Stimulated activated CD4-positive, alpha-beta T cell treated with anti-CD3 and anti-CD28 coated beads, Interleukin-1b, Interleukin-23, amount 100 ng/mL, for 48 hours (primary cell): ENCODE measurements around the gene TTC8.
"Not testable (repeated sequence)": the region's sequence is repeated elsewhere in the genome, so short reads cannot be mapped to it uniquely, and the experiment has no call there.

Experiments
- DNase-seq: peaks from one replicate; pipeline ENCODE4 v3.0.0-alpha.2; 2020

The TTC8 gene

GRCh38 chr14:88824314-88825077 is at the start of gene TTC8:
TSS of gene TTC8 (plus strand) at chr14:88824651. CDS start at chr14:88824708, 57 bp downstream.
- DNase-seq, result peak; percentile 83

- no peak for DNase-seq
Observed at GRCh38 chr14:88775532-88775931, 48.9 kb upstream of the TTC8 start.

DNA sequence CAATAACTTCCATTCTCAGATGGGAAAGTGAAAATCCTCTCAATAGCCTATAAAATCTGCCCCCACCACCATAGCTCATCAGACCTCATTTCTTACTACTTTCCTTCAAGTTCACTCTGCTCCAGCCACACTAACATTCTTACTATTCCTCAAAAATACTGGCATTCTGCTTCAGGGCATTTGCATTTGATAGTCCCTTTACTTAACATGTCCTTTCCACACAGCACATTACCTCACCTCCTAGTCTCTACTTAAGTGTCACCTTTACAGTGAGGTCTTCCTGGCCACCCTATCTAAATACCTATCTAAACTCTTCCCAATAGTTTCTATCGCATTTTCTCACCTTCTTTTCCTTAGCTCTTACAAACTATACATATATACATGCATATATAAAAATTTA is 38.5 kb upstream of the TTC8 start:
- no peak for DNase-seq

DNA sequence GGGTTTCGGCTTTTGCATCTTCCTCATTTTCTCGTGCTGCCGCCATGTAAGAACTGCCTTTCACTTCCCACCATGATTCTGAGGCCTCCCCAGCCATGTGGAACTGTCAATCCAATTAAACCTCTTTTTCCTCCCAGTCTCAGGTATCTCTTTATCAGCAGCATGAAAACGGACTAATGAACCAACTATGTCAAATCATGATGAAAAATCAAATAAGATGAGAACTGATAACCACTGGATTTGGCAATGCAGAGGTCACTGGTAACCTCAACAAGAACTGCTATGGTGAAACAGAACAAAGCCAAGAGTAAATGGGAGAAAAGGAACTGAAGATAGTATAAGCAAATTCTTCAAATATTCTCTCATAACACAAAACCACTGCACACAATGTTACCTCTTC is 37.7 kb upstream of the TTC8 start:
- DNase-seq, result no peak

DNA sequence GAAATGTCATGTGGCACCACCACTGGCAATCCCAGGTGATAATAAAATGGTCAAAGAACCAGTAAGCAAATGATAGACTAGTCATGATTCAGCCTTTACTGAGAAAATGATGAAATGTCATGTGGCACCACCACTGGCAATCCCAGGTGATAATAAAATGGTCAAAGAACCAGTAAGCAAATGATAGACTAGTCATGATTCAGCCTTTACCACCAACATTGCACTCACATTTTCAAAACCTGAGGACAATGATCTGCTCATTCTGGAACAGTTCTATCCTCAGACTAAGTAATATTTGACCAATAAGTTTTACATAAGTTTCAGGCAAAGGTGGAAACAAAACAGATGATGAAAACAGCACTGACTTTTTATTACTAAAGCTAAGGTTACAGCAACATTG is 34.9 kb upstream of the TTC8 start:
- DNase-seq, result not testable (repeated sequence)

- DNase-seq, result no peak
Observed at GRCh38 chr14:88790501-88791251, 33.8 kb upstream of the TTC8 start.

DNA sequence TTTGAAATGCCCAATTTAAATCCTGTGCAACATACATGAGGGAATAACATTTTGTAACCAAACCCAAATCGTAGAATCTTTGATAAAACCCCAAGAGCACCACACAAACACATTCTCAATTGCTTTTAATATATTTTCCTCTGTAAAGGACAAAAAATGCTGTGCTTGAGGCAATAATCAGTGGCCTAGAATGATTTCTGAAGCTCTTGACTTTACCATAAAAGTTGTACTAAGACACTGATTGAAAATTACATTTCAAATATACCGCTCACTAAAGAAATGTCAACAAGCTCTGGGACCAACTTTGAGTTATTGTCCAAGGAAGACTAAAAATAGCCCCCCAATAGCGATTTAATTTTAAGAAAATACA is 33.2 kb upstream of the TTC8 start:
- no peak for DNase-seq

- DNase-seq, result peak; percentile 17
Observed at GRCh38 chr14:88791629-88792472, 32.6 kb upstream of the TTC8 start.

DNA sequence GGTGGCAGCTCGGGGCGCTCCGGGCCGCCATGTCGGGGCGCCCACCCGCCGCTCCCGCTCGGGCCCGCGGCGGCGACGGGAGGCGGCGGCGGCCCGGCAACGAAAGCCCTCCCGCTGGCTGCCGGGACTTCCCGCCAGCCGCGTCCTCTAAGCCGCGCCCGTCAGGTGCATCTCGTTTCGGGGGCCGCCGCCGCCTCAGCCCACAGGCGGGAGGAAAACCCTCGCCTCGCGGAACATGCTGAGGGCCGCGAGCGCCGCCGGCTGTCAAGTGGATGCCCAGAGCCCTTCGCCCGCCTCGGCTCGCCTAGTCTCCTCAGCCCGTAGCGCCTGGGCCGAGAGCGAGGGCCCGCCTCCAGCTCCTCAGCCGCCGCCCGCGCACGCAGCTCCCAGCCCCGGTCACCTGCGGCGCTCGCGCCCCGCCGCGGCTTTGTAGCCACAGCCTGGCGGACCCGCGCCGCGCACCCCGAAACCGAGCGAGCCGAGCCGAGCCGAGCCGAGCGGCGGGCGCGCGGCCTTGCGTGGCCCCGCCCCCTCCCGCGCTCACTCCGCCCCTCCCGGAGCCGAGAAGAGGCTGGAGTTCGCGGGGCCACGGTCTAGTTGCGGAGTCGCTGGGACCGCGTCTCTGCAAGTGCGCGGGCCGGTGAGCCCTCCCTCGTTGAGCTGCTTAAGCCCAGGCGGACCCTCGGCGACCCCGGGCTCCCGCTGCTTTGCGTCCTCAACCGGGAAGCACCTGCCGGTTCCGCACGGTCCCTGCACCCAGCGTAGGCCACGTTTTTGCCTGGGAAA is 31.8 kb upstream of the TTC8 start, which contains the start of gene EML5:
Gene EML5 (minus strand): TSS at position 481 of the 786 bp plus-strand sequence. CDS start 450 bp downstream, at position 31.
- peak; percentile 82 for DNase-seq

- DNase-seq, result no peak
Observed at GRCh38 chr14:88793259-88793625, 31.2 kb upstream of the TTC8 start.

DNA sequence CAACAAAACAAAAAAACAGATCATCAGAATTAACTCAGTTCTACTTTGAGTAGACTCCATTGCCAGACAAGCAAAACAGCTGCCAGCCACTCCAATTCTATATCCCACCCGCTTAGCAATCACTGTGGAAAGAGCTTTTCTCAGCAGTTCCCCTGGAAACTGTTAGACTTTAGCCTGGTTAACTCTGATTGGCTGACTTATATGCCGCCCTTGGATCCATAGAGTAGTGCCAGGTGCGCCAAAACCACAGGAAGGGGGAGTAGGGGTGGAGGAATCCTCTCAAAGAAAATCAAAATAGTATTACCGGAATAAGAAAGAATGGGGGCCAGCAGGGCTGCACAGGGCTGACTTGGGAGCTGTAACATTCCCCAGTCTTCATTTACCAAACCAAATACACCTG is 26.3 kb upstream of the TTC8 start:
- no peak for DNase-seq

GRCh38 chr14:88799522-88799921 is 24.9 kb upstream of the TTC8 start:
- DNase-seq, result no peak

DNA sequence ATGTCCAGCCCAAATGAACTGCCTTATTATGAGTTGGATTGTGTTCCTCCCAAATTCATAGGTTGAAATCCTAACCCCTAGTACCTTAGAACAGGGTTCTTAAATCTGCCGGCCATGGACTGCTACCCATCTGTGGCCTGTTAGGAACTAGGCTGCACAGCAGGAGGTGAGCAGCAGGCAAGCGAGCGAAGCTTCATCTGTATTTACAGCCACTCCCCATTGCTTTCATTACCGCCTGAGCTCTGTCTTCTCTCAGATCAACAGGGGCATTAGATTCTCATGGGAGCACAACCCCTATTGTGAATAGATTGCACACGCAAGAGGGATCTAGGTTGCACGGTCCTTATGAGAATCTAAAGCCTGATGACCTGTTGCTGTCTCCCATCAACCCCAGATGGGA is 21.9 kb upstream of the TTC8 start:
- no peak for DNase-seq

GRCh38 chr14:88804035-88804434 is 20.4 kb upstream of the TTC8 start:
- no peak for DNase-seq

DNA sequence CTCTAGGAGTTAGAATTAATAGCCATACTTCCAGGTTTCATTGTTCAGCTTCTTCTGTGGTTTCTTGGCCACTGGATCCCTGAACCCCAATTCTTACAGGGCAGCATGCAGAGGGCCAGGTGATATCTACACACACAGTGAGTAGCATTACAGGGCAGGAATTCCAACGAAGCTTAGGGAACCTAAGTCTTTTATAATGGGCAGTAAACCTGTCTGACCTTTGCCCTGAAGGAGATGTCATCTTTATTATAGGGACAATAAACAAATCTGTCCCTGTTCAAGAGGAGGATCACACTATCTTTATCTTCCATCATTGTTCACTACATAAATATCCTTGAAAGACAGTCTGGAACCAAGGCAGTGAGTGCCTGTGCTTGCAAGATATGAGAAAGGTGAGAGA is 20.0 kb upstream of the TTC8 start:
- DNase-seq, result no peak

- no peak for DNase-seq
Observed at GRCh38 chr14:88808359-88808758, 16.1 kb upstream of the TTC8 start.

DNA sequence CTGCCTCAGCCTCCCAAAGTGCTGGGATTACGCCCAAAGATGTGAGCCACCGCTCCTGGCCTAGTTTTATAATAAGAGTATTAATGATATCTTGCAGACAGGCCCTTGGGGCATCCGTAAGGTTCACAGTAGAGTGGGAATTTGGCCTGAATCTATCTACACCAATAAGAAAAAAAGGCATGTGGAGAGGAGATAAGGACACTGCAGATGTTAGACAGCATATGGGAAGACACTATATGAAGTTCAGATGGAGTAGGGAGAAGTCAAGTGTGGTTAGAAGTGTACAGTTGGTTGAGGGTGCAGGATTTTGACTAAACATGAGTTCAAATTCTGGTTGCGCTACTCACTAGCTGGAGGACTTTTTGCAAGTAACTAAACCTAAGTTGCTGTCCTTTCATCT is 8.5 kb upstream of the TTC8 start:
- no peak for DNase-seq

- no peak for DNase-seq
Observed at GRCh38 chr14:88818018-88818417, 6.4 kb upstream of the TTC8 start.

GRCh38 chr14:88819674-88820073 is 4.8 kb upstream of the TTC8 start:
- DNase-seq, result not testable (repeated sequence)

GRCh38 chr14:88821378-88821777 is 3.1 kb upstream of the TTC8 start:
- no peak for DNase-seq

- DNase-seq, result no peak
Observed at GRCh38 chr14:88821888-88822287, 2.6 kb upstream of the TTC8 start.

GRCh38 chr14:88823968-88824313 is 510 bp upstream of the TTC8 start:
- no peak for DNase-seq

DNA sequence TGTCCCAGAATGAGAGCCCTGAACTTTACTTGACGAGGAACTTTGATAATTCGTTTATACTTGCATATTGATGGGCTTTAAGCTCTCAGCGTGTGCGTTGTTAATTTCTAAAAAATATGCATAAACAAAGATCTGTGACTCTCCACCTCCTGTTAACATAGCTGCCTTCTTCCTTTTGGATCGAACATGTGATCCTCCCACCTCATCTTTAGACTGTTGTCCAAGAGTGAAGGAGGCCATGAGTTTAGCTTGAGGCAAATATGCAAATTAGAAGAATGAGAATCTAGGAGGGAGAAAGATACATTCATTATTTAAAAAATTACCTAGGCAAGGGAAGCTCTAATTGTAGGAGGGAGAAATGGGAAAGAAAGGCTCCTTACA is 617 bp downstream of the TTC8 start:
- no peak for DNase-seq
